ENCODE data around the gene ZNF467. TPM values are rescaled to one million over a fixed set of nuclear protein-coding genes. Genes with fewer than 3 reads are reported as not detected.

Gene ZNF467
- polyA plus RNA-seq, 3 donors = 23.5 to 35.6 (median 34.5) TPM

- DNase-seq (ENCODE audit: extremely low read depth in 1 of 11, low read depth in 9 of 11, low spot score in 4 of 11) = no peak
These were observed 40.1 kb upstream of the ZNF467 start for GRCh38 chr7:149813254-149814035.

GRCh38 chr7:149811831-149812490, 38.6 kb upstream of the ZNF467 start:
- no peak for DNase-seq (ENCODE audit: extremely low read depth in 1 of 11, low read depth in 9 of 11, low spot score in 4 of 11)

- no peak for DNase-seq (ENCODE audit: extremely low read depth in 1 of 11, low read depth in 9 of 11, low spot score in 4 of 11)
These were observed 37.8 kb upstream of the ZNF467 start for GRCh38 chr7:149811221-149811620.

GRCh38 chr7:149809215-149809614, 35.8 kb upstream of the ZNF467 start:
- no peak for DNase-seq (ENCODE audit: extremely low read depth in 1 of 11, low read depth in 9 of 11, low spot score in 4 of 11)

- no peak for DNase-seq (ENCODE audit: extremely low read depth in 1 of 11, low read depth in 9 of 11, low spot score in 4 of 11)
These were observed 34.9 kb upstream of the ZNF467 start for GRCh38 chr7:149808311-149808710.

- no peak for DNase-seq (ENCODE audit: extremely low read depth in 1 of 11, low read depth in 9 of 11, low spot score in 4 of 11)
These were observed 33.3 kb upstream of the ZNF467 start for GRCh38 chr7:149806726-149807125.

GRCh38 chr7:149804106-149804505, 30.7 kb upstream of the ZNF467 start:
- no peak for DNase-seq (ENCODE audit: extremely low read depth in 1 of 11, low read depth in 9 of 11, low spot score in 4 of 11)

GRCh38 chr7:149803551-149804074, 30.2 kb upstream of the ZNF467 start:
- DNase-seq (ENCODE audit: extremely low read depth in 1 of 11, low read depth in 9 of 11, low spot score in 4 of 11) = no peak

GRCh38 chr7:149802966-149803365, 29.6 kb upstream of the ZNF467 start:
- DNase-seq (ENCODE audit: extremely low read depth in 1 of 11, low read depth in 9 of 11, low spot score in 4 of 11) = no peak

- no peak for DNase-seq (ENCODE audit: extremely low read depth in 1 of 11, low read depth in 9 of 11, low spot score in 4 of 11)
These were observed 28.4 kb upstream of the ZNF467 start for GRCh38 chr7:149801816-149802215.

- no peak for DNase-seq (ENCODE audit: extremely low read depth in 1 of 11, low read depth in 9 of 11, low spot score in 4 of 11)
These were observed 27.7 kb upstream of the ZNF467 start for GRCh38 chr7:149801002-149801566.

GRCh38 chr7:149800169-149800555, 26.8 kb upstream of the ZNF467 start:
- DNase-seq (ENCODE audit: extremely low read depth in 1 of 11, low read depth in 9 of 11, low spot score in 4 of 11) = no peak

- no peak for DNase-seq (ENCODE audit: extremely low read depth in 1 of 11, low read depth in 9 of 11, low spot score in 4 of 11)
These were observed 26.2 kb upstream of the ZNF467 start for GRCh38 chr7:149799397-149800168.

- no peak for DNase-seq (ENCODE audit: extremely low read depth in 1 of 11, low read depth in 9 of 11, low spot score in 4 of 11)
These were observed 24.4 kb upstream of the ZNF467 start for GRCh38 chr7:149797771-149798170.

GRCh38 chr7:149796287-149796860, 23.0 kb upstream of the ZNF467 start:
- no peak for DNase-seq (ENCODE audit: extremely low read depth in 1 of 11, low read depth in 9 of 11, low spot score in 4 of 11)

GRCh38 chr7:149795126-149795525, 21.7 kb upstream of the ZNF467 start:
- no peak for DNase-seq (ENCODE audit: extremely low read depth in 1 of 11, low read depth in 9 of 11, low spot score in 4 of 11)

GRCh38 chr7:149794661-149795060, 21.3 kb upstream of the ZNF467 start:
- DNase-seq (ENCODE audit: extremely low read depth in 1 of 11, low read depth in 9 of 11, low spot score in 4 of 11) = no peak

GRCh38 chr7:149793261-149793660, 19.9 kb upstream of the ZNF467 start:
- no peak for DNase-seq (ENCODE audit: extremely low read depth in 1 of 11, low read depth in 9 of 11, low spot score in 4 of 11)

GRCh38 chr7:149792220-149792595, 18.8 kb upstream of the ZNF467 start:
- DNase-seq (ENCODE audit: extremely low read depth in 1 of 11, low read depth in 9 of 11, low spot score in 4 of 11) = no peak

Data from renal cortex interstitium (tissue), 11 donors.